CD4-positive, alpha-beta T cell (primary cell): ENCODE data around the gene MSI2. TPM values are rescaled to one million over a fixed set of nuclear protein-coding genes. Genes with fewer than 3 reads are reported as not detected.
A peak's percentile ranks its signal among the peaks of the same experiment; 100 is the strongest.

Source experiments
- ATAC-seq: fragments of 200-7000 bp; cut with Tn5 transposase; one replicate; pipeline ENCODE4 v1.10.0; 2022; ENCODE audit warnings: mild to moderate bottlenecking; ENCODE audit not compliant: poor library complexity
- CTCF ChIA-PET: fragments of 350-600 bp; sonication (Branson Sonifier 250); formaldehyde crosslinking; loops from one replicate; lab custom pipeline; 2021; ENCODE audit warnings: antibody characterized with exemption, inconsistent platforms; lab: Charles Lee
- POLR2A ChIA-PET: fragments of 350-600 bp; sonication (Branson Sonifier 250); formaldehyde crosslinking; loops from one replicate; lab custom pipeline; 2021; ENCODE audit warnings: antibody characterized with exemption, inconsistent platforms; lab: Charles Lee
- DNase-seq, 14 experiments: peaks; one replicate each; pipeline ENCODE4 v3.0.0-alpha.2; 2013 to 2020; ENCODE audit warnings: mixed read lengths in 2 of 14
- H3K27ac ChIP-seq, 2 donors: one replicate each; pipeline versions ENCODE4 v1.5.1 to v1.7.0; 2013; ENCODE audit warnings: low read length in 2 of 2, low read depth in 1 of 2, mild to moderate bottlenecking in 1 of 2
- H3K27me3 ChIP-seq, 2 experiments: 1 replicate in 1 of 2; 2 replicates in 1 of 2; pipeline versions ENCODE4 v1.6.1 to v1.7.0; 2013; ENCODE audit warnings: low read length in 2 of 2, control low read depth in 1 of 2, mild to moderate bottlenecking in 1 of 2, moderate library complexity in 1 of 2; ENCODE audit not compliant: insufficient read depth in 2 of 2, control insufficient read depth in 1 of 2
- H3K36me3 ChIP-seq: one replicate; pipeline ENCODE4 v1.6.1; 2013; ENCODE audit warnings: low read length, control low read depth; ENCODE audit not compliant: insufficient read depth
- H3K4me1 ChIP-seq: one replicate; pipeline ENCODE4 v1.6.1; 2013; ENCODE audit warnings: low read length, control low read depth; ENCODE audit not compliant: insufficient read depth
- H3K4me3 ChIP-seq: one replicate; pipeline ENCODE4 v1.5.1; 2013; ENCODE audit warnings: mild to moderate bottlenecking, low read length, moderate library complexity
- H3K9me3 ChIP-seq, 2 experiments: 1 replicate in 1 of 2; 2 replicates in 1 of 2; pipeline versions ENCODE4 v1.6.1 to v1.7.0; 2013; ENCODE audit warnings: low read length in 2 of 2, mild to moderate bottlenecking in 2 of 2, control low read depth in 1 of 2, moderate library complexity in 1 of 2; ENCODE audit not compliant: control insufficient read depth in 1 of 2, insufficient read depth in 1 of 2
- H3K27ac Mint-ChIP-seq: one replicate; pipeline ENCODE4 v1.8.0; 2020; ENCODE audit warnings: mixed read lengths
- H3K27me3 Mint-ChIP-seq: one replicate; pipeline ENCODE4 v1.8.0; 2021; ENCODE audit warnings: mixed read lengths
- H3K36me3 Mint-ChIP-seq: one replicate; pipeline ENCODE4 v1.8.0; 2021; ENCODE audit warnings: low read depth, mixed read lengths
- H3K4me1 Mint-ChIP-seq: one replicate; pipeline ENCODE4 v1.8.0; 2021; ENCODE audit warnings: low read depth, mixed read lengths
- H3K4me3 Mint-ChIP-seq: one replicate; pipeline ENCODE4 v1.8.0; 2020; ENCODE audit warnings: mild to moderate bottlenecking, mixed read lengths
- H3K9me3 Mint-ChIP-seq: one replicate; pipeline ENCODE4 v1.8.0; 2020; ENCODE audit warnings: mixed read lengths
- intact Hi-C, 2 experiments: fragments of 100-400 bp; cut with DNase I in 1 of 2; cut with micrococcal nuclease in 1 of 2; formaldehyde crosslinking; loops; one replicate each; pipeline versions ENCODE4 v1.15.1 to v1.9.0; 2023 to 2025; cut with DNase I, micrococcal nuclease
- total RNA-seq, 174 experiments: library from RNA in 2 of 174; stranded (reverse) in 2 of 174; gene quantifications; one replicate each; pipeline ENCODE4 v1.2.3 and lab custom pipeline; 2021 to 2026
- TF ChIP-seq, protein P1 (sequence below): fragments of 200-600 bp; IDR thresholded peaks from one replicate; pipeline ENCODE4 v1.8.0; 2022; ENCODE audit warnings: antibody characterized with exemption, mild to moderate bottlenecking

The MSI2 gene
- total RNA-seq, 2 experiments from 2014 or later = 129 to 132 TPM

DNA sequence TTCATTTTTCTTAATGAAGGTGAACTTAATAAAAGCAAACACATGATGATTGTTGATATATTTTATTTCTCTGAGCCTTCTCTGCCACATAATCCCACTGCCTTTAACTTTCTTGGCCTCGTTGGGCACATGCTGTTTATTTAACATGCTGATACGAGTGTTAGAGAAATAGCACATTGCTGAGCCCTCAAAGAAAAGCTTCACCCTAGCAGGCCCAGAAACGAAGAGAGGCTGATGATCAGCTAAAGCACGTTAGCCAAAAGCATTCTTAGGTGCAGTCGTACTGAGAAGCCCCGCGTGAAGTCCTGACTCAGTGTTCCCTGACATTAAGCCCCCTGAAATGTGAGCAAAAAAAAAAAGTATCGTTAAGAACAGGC, 366.0 kb downstream of the MSI2 start:
- intact Hi-C loops = no loop called here
- Histone ChIP-seq H3K4me1 (peaks cover 5% of the 10 kb centered on the region), H3K27me3 (no peaks in the 10 kb centered on the region), H3K9me3 (no peaks in the 10 kb centered on the region), H3K4me3 (no peak overlapping the region), H3K27ac (no peak overlapping the region), H3K36me3 (peaks cover 16% of the 10 kb centered on the region)
- ChIA-PET CTCF (no interaction called here), POLR2A (no interaction called here)
- DNase-seq = no peak
- Mint-ChIP-seq H3K4me1 (no peaks in the 10 kb centered on the region), H3K27ac (no peak overlapping the region), H3K27me3 (no peaks in the 10 kb centered on the region), H3K9me3 (no peaks in the 10 kb centered on the region), H3K4me3 (no peak overlapping the region), H3K36me3 (peaks cover 33% of the 10 kb centered on the region)
- ATAC-seq = no peak
- TF ChIP-seq, protein P1, sequence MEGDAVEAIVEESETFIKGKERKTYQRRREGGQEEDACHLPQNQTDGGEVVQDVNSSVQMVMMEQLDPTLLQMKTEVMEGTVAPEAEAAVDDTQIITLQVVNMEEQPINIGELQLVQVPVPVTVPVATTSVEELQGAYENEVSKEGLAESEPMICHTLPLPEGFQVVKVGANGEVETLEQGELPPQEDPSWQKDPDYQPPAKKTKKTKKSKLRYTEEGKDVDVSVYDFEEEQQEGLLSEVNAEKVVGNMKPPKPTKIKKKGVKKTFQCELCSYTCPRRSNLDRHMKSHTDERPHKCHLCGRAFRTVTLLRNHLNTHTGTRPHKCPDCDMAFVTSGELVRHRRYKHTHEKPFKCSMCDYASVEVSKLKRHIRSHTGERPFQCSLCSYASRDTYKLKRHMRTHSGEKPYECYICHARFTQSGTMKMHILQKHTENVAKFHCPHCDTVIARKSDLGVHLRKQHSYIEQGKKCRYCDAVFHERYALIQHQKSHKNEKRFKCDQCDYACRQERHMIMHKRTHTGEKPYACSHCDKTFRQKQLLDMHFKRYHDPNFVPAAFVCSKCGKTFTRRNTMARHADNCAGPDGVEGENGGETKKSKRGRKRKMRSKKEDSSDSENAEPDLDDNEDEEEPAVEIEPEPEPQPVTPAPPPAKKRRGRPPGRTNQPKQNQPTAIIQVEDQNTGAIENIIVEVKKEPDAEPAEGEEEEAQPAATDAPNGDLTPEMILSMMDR = no peak

DNA sequence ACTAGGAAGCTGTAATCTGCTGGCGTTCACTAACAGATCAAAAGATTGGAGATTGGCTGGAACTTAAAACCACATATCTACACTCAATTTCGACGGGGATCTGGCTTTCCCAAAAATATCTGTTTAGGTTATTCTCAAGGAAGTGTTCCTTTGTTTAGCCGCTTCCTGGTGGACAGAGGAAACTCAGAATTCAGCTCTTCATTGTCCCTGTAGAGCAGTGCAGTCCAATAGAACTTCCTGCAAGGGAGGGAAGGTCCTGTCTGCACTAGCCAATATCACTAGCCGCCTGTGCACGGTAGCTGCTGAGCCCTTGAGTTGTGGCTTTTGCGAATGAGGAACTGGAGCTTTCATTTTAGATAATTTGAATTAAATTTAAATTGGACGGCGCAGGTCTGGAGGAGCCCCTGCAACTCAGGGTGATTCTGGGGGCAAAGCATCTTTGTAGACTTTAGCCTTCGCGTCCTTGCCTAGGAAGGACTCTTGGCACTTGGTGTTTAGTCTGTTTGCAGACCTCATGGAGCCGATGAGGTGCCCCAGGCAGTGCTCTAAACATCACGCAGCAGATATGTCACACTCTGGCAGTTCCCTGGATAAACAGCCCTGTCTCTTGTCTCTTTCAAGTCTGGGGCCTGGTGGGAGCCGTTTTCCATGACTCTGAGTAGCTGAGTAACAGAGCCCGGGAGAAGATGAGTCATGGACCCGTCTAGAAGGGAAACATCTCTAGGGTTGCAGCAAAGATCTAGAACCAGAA, 366.5 kb downstream of the MSI2 start:
- H3K27me3 Mint-ChIP-seq = no peaks in the 10 kb centered on the region
- ATAC-seq (no peak), DNase-seq (peak in 2 of 14 experiments; percentile 35 to 40)
- no peaks in the 10 kb centered on the region for H3K9me3 Mint-ChIP-seq
- peaks cover 35% of the 10 kb centered on the region for H3K36me3 Mint-ChIP-seq
- H3K9me3 ChIP-seq = no peaks in the 10 kb centered on the region
- H3K4me1 ChIP-seq = peaks cover 5% of the 10 kb centered on the region
- POLR2A ChIA-PET = interaction anchor here (0.6 kb wide), 1 partner anchor 365 kb away, joined by 4 read pairs; no protein-coding TSS in a partner anchor
- H3K27me3 ChIP-seq = no peaks in the 10 kb centered on the region
- H3K36me3 ChIP-seq = peaks cover 21% of the 10 kb centered on the region
- TF ChIP-seq, protein P1 = no peak
- no peak overlapping the region for H3K27ac ChIP-seq
- intact Hi-C loops = no loop called here
- CTCF ChIA-PET = no interaction called here
- no peak overlapping the region for H3K4me3 ChIP-seq
- H3K27ac Mint-ChIP-seq = no peak overlapping the region
- H3K4me1 Mint-ChIP-seq = no peaks in the 10 kb centered on the region
- no peak overlapping the region for H3K4me3 Mint-ChIP-seq

DNA sequence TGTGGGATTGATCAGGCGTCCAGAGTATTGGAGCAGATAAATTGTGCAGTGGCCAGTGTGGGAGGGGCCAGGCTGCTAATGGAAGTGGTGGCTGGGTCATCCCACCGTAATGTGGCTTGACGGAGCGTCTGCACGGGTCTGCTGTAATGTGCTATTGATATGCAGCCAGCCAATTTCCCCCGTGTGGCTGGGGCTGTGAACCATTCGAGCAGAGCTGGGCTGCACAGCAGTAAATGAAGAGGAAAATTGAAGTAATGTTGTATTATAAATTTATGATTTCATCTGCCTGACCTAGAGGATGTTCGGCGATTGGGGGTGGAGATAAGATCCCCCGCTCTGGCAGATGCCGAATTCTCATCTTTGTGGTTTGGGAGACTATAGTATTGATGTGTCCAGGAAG, 367.3 kb downstream of the MSI2 start:
- H3K27ac ChIP-seq = no peak overlapping the region
- TF ChIP-seq, protein P1 = no peak
- intact Hi-C loops = no loop called here
- Mint-ChIP-seq H3K36me3 (peaks cover 42% of the 10 kb centered on the region), H3K27ac (peak overlapping the region; percentile 30), H3K27me3 (no peaks in the 10 kb centered on the region), H3K9me3 (no peaks in the 10 kb centered on the region), H3K4me1 (no peaks in the 10 kb centered on the region), H3K4me3 (no peak overlapping the region)
- CTCF ChIA-PET = no interaction called here
- H3K4me1 ChIP-seq = peaks cover 5% of the 10 kb centered on the region
- H3K36me3 ChIP-seq = peaks cover 28% of the 10 kb centered on the region
- H3K4me3 ChIP-seq = no peak overlapping the region
- no peaks in the 10 kb centered on the region for H3K27me3 ChIP-seq
- POLR2A ChIA-PET = no interaction called here
- no peaks in the 10 kb centered on the region for H3K9me3 ChIP-seq
- ATAC-seq (no peak), DNase-seq (no peak)
